Fibroblast of mammary gland (primary cell): ENCODE results near the gene DLG3.

Experiments used
- DNase-seq: peaks from one replicate; pipeline ENCODE4 v3.0.0-alpha.2; 2010; ENCODE audit warnings: low read depth
- H3K4me3 ChIP-seq: 2 replicates; pipeline ENCODE4 v1.5.1; 2011; ENCODE audit warnings: low read depth, mild to moderate bottlenecking, low read length, moderate library complexity; ENCODE audit not compliant: control insufficient read depth
- CTCF ChIP-seq: conservative IDR thresholded peaks from 2 replicates; pipeline ENCODE4 v1.5.1; 2011; ENCODE audit warnings: low read depth, low read length, inconsistent platforms; ENCODE audit not compliant: control insufficient read depth, insufficient read depth

Gene DLG3

GRCh38 chrX:70429759-70430158 lies 14.9 kb upstream of the DLG3 start:
- no peak for TF ChIP-seq CTCF
- DNase-seq: no peak
- no peak overlapping the region for H3K4me3 ChIP-seq

- H3K4me3 ChIP-seq: peak overlapping the region; percentile 76
- no peak for DNase-seq
- no peak for TF ChIP-seq CTCF
These were observed 11.4 kb upstream of the DLG3 start for GRCh38 chrX:70432936-70433847.

GRCh38 chrX:70433848-70434351 lies 10.7 kb upstream of the DLG3 start:
- peak; percentile 39 for TF ChIP-seq CTCF
- peak overlapping the region; percentile 76 for H3K4me3 ChIP-seq
- DNase-seq: peak; percentile 36

GRCh38 chrX:70434352-70434866 lies 10.2 kb upstream of the DLG3 start:
- TF ChIP-seq CTCF: no peak
- H3K4me3 ChIP-seq: peak overlapping the region; percentile 76
- DNase-seq: peak; percentile 69

GRCh38 chrX:70434914-70435586 lies 9.6 kb upstream of the DLG3 start:
- no peak for TF ChIP-seq CTCF
- H3K4me3 ChIP-seq: peak overlapping the region; percentile 76
- DNase-seq: peak; percentile 18

- TF ChIP-seq CTCF: peak; percentile 1
These were observed 8.3 kb upstream of the DLG3 start for GRCh38 chrX:70436343-70436742.

More at GRCh38 chrX:70436343-70436742, 8.3 kb upstream of the DLG3 start:
- DNase-seq: peak; percentile 8
- H3K4me3 ChIP-seq: no peak overlapping the region
